ENCODE measurements around the gene ZFX. TPM values are rescaled to one million over a fixed set of nuclear protein-coding genes. Genes with fewer than 3 reads are reported as not detected.

Gene ZFX
- total and polyA plus RNA-seq, 8 donors: 4.4 to 40.3 (median 23.9) TPM

- H3K9me3 ChIP-seq: no peaks in the 10 kb centered on the region
- no peak overlapping the region for H3K4me3 ChIP-seq
- no peak for FAIRE-seq
- 70 to 85% methylated on average over 3 of the region's 3 CpGs for WGBS, 2 donors
- no peaks in the 10 kb centered on the region for H3K36me3 ChIP-seq
- H3K27me3 ChIP-seq: no peaks in the 10 kb centered on the region
- H3K4me1 ChIP-seq: peaks cover 0 to 8% (median 0%) of the 10 kb centered on the region in 3 donors
- ATAC-seq: peak in 1 of 4 donors; percentile 14
- intact Hi-C loops (cut with DNase I): loop anchor here in 1 of 3 donors (10.0 kb wide), 1 partner anchor 159 kb away; no protein-coding TSS in a partner anchor
- DNase-seq: no peak
- no peak overlapping the region for H3K27ac ChIP-seq
- TF ChIP-seq CTCF (IDR thresholded peaks at IDR 0.05): no peak
These were observed 94.2 kb downstream of the ZFX start for GRCh38 chrX:24243692-24244091.

- FAIRE-seq: no peak
- H3K4me3 ChIP-seq: no peak overlapping the region
- H3K27ac ChIP-seq: no peak overlapping the region
- 48 to 57% methylated on average over 6 of the region's 6 CpGs for WGBS, 2 donors
- peak in 1 of 4 donors; percentile 12 for ATAC-seq
- H3K9me3 ChIP-seq: no peaks in the 10 kb centered on the region
- TF ChIP-seq CTCF (IDR thresholded peaks at IDR 0.05): no peak
- DNase-seq: no peak
- peaks cover 0 to 8% (median 0%) of the 10 kb centered on the region in 3 donors for H3K4me1 ChIP-seq
- intact Hi-C loops (cut with DNase I): loop anchor here in 1 of 3 donors (10.0 kb wide), 1 partner anchor 160 kb away; no protein-coding TSS in a partner anchor
- H3K27me3 ChIP-seq: no peaks in the 10 kb centered on the region
- no peaks in the 10 kb centered on the region for H3K36me3 ChIP-seq
These were observed 95.7 kb downstream of the ZFX start for GRCh38 chrX:24245202-24245601.

GRCh38 chrX:24248042-24248441, 98.5 kb downstream of the ZFX start:
- TF ChIP-seq CTCF (IDR thresholded peaks at IDR 0.05): no peak
- H3K27me3 ChIP-seq: peaks cover 0 to 4% (median 0%) of the 10 kb centered on the region in 4 donors
- no peak overlapping the region for H3K4me3 ChIP-seq
- ATAC-seq (no peak), FAIRE-seq (no peak), DNase-seq (no peak)
- no peaks in the 10 kb centered on the region for H3K4me1 ChIP-seq
- H3K9me3 ChIP-seq: no peaks in the 10 kb centered on the region
- no peak overlapping the region for H3K27ac ChIP-seq
- intact Hi-C loops (cut with DNase I): loop anchor here in 1 of 3 donors (10.0 kb wide), 1 partner anchor 163 kb away; no protein-coding TSS in a partner anchor
- WGBS, 2 donors: 86 to 97% methylated on average over 4 of the region's 4 CpGs
- no peaks in the 10 kb centered on the region for H3K36me3 ChIP-seq

GRCh38 chrX:24253030-24253429, 103.5 kb downstream of the ZFX start:
- H3K27ac ChIP-seq: peak overlapping the region in 1 of 4 donors; percentile 48
- H3K36me3 ChIP-seq: no peaks in the 10 kb centered on the region
- ATAC-seq: peak; percentile 65 to 88 (median 80)
- no peaks in the 10 kb centered on the region for H3K4me1 ChIP-seq
- FAIRE-seq: no peak
- WGBS, 2 donors: 27 to 38% methylated on average over 3 of the region's 3 CpGs
- H3K4me3 ChIP-seq: no peak overlapping the region
- intact Hi-C loops (cut with DNase I): no loop called here
- DNase-seq: no peak
- H3K9me3 ChIP-seq: no peaks in the 10 kb centered on the region
- peaks cover 0 to 4% (median 0%) of the 10 kb centered on the region in 4 donors for H3K27me3 ChIP-seq
- no peak for TF ChIP-seq CTCF (IDR thresholded peaks at IDR 0.05)

- TF ChIP-seq CTCF (IDR thresholded peaks at IDR 0.05): no peak
- Histone ChIP-seq H3K9me3 (no peaks in the 10 kb centered on the region), H3K4me1 (no peaks in the 10 kb centered on the region), H3K36me3 (no peaks in the 10 kb centered on the region), H3K27ac (no peak overlapping the region), H3K4me3 (no peak overlapping the region), H3K27me3 (peaks cover 0 to 4% (median 0%) of the 10 kb centered on the region in 4 donors)
- DNase-seq: no peak
- FAIRE-seq: no peak
- WGBS, 2 donors: 41 to 50% methylated on average over 1 of the region's 1 CpG
- intact Hi-C loops (cut with DNase I): no loop called here
- peak in 1 of 4 donors; percentile 17 for ATAC-seq
These were observed 103.9 kb downstream of the ZFX start for GRCh38 chrX:24253469-24253868.

Measured in pancreas (tissue), 10 donors.